ENCODE measurements around the gene IL22RA1.
A peak's percentile ranks its signal among the peaks of the same experiment; 100 is the strongest.

Gene IL22RA1

GRCh38 chr1:24167008-24167407 lies 24.1 kb upstream of the IL22RA1 start:
- no peak for DNase-seq (ENCODE audit: low read depth)

DNA sequence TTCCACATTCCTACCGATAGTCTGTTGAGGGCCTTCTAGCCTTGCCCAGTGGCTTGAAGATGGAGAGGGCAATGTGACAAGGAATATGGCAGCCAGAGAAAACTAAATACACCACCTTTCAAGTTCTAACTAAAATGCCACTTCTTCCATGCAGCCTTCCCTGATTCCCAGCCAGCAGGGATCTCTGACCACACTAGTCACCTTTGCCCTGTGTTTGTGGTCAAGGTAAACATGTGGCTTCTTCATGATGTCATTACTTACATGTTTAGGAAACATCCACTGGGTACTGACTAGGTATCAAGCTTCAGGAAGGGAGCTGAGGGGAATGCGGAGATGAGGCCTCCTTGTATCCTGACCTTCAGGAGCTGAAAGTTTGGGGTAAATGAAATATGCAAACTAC lies 22.6 kb upstream of the IL22RA1 start:
- DNase-seq (ENCODE audit: low read depth): no peak

DNA sequence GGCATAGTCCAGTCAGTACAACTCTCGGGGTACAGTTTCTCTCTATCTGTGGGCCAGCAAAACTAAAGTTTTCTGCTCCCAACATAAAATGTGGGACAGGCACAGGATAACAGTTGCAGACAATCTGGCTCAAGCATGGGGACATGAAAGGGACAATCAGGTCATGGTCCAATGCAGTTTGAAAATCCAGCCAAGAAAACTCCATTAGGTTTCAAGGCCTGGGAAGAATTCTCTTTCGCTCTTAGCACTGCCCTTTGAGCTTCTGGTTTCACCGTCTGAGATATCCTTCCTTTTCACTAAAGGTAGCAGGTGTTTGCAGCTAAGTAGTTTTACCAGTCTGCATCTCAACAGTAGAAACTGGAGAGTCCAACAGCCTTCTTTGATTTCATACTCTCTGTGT lies 21.1 kb upstream of the IL22RA1 start:
- no peak for DNase-seq (ENCODE audit: low read depth)

DNA sequence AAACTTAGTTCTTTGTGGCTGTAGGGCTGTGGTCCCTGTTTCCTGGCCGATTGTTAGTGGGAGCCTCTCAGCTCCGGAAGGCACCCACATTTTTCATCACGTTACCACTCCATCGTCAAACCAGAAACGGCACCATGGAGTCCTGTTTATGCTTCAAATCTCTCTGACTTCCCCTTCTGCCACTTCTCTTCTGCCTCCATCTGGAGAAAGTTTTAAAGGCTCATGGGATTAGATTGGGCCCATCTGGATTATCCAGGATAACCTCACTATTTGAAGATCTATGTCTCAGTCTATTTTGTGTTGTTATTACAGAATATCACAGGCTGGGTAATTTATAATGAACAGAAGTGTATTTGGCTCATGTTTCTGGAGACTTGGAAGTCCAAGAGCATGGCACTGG lies 19.3 kb upstream of the IL22RA1 start:
- no peak for DNase-seq (ENCODE audit: low read depth)

- DNase-seq (ENCODE audit: low read depth): no peak
Observed at GRCh38 chr1:24161270-24161669, 18.3 kb upstream of the IL22RA1 start.

- no peak for DNase-seq (ENCODE audit: low read depth)
Observed at GRCh38 chr1:24159366-24159765, 16.4 kb upstream of the IL22RA1 start.

GRCh38 chr1:24157918-24158481 lies 15.1 kb upstream of the IL22RA1 start:
- no peak for DNase-seq (ENCODE audit: low read depth)

GRCh38 chr1:24156542-24157260 lies 13.8 kb upstream of the IL22RA1 start:
- DNase-seq (ENCODE audit: low read depth): no peak

GRCh38 chr1:24155011-24155782 lies 12.3 kb upstream of the IL22RA1 start:
- DNase-seq (ENCODE audit: low read depth): no peak

- no peak for DNase-seq (ENCODE audit: low read depth)
Observed at GRCh38 chr1:24154215-24154614, 11.3 kb upstream of the IL22RA1 start.

- no peak for DNase-seq (ENCODE audit: low read depth)
Observed at GRCh38 chr1:24152631-24153494, 9.9 kb upstream of the IL22RA1 start.

GRCh38 chr1:24151175-24151533 lies 8.2 kb upstream of the IL22RA1 start:
- DNase-seq (ENCODE audit: low read depth): no peak

DNA sequence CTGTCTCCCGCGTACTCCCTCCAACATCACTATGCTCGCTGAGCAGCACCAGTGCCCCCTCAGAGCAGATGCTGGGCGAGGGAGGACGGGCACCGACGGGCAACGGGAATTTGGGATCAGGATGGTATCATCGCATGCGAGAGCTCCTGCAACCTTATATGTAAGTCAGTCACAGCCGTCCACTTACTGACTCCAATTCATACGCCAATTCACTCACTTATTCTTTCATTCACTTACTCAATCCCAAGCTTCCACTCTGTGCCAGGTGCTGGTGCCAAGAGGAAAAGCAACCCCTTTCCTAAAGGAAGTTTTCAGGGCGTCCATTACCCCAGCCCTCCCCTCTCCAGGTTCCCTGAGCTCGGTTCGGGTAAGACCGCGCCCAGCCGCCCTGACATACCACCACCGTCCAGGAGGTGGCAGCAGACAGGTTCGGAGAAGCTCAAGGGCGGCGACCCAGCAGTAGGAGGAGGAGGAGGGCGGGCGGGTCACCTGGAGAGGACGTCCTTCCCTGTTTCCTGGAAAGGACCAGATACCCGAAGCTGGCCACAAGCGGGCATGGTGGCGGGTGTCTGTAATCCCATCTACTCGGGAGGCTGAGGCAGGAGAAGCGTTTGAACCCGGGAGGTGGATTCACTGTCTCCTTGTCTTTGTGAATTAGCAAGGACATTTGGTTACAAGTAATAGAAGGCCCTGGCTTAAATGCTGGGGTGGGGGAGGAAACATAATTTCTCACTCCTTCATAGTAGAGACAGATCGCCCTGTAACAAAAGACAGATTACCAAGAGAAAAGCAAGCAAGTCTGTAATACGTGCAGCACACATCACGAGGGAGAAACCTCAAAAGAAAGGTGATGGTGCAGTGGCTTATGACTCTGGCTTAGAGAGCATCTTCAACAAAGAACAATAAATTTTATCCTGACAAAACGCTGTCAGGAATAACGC lies 7.6 kb upstream of the IL22RA1 start:
- DNase-seq (ENCODE audit: low read depth): peak; percentile 72

DNA sequence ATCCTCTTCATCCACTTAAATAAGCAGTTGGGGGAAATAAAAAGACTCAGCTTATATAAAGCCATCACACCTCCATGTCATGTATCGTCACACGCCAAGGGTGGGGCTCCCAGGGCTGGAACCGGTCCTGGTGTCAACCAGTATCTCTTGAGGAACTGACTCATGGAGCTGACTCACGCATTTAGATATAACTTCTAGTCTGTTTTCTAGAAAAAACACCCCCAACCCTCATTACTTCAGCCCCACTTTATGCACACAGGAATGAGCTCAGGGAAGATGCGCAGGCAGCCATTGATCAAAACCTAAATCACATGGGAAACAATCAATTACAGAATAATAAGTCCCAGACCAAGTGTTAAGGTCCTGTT lies 6.9 kb upstream of the IL22RA1 start:
- DNase-seq (ENCODE audit: low read depth): no peak

DNA sequence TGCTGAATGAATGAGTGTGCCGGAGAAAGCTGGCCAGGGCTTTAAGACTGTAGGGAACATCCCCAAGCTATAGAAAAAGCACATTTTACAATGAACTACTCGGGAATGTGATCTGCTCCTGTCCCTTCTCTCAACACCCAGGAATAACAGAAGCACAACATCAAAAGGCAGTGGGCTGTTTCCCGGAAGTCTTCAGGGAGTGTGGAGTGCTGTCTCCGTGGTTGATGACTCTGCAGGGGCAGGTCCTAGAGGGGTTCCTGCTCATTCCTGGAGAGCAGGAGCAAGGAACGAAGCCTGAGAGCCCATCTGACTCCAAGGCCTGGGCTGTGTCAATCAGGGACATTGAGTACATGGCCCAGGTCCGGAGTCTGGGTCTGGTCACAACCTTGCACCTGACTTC lies 4.9 kb upstream of the IL22RA1 start:
- DNase-seq (ENCODE audit: low read depth): no peak

DNA sequence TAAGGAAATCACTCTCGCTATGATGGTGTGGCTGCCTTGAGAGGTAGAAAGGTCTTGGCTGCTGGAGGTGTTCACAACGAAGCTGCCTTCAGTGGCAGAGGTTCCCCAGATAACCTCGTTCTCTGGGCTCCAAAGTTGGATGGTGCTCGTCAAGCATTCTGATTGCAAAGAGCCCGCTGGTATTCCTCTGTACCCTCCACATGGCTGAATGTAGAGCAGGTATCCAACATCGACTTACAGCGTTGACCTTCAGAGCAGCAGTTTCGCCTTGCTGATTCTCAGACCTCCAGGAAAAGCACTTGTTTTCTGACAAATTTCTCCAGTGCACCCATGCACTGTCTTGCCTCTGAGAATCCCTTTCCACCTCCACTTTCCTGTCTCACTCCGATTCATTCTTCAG lies 4.3 kb upstream of the IL22RA1 start:
- no peak for DNase-seq (ENCODE audit: low read depth)

DNA sequence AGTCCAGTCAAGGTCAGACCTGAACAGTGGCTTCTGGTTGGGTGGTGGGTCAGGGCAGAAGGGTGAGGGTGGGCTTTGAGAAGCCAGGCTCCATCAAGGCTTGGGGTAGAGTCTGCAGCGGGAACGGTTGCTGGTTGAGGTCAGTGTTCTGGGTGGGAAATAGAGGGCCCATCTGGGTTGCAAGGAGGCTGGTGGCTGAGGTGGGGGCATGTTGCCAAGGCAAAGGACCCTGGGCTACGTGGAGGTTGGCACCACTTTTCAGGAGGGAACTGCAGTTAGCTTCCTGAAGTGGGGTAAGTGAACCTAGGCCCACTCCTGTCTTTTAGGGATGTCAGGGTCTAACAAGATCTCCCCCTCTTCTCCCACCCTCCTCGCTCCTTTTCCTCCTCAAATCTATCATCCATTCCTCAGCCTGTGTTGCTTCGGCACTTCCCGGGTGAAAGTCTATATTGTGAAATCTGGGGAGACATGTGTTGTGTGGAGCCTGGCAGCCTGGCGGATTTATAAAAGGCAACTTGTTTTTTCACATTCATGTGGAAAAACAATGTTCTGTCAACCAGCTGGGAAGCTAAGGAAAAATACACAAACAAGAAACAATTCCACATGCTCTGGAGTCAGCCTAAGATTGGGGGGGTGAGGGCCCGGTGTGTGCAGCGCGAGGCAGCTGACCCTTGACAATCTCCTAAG lies 1.5 kb downstream of the IL22RA1 start:
- no peak for DNase-seq (ENCODE audit: low read depth)

DNA sequence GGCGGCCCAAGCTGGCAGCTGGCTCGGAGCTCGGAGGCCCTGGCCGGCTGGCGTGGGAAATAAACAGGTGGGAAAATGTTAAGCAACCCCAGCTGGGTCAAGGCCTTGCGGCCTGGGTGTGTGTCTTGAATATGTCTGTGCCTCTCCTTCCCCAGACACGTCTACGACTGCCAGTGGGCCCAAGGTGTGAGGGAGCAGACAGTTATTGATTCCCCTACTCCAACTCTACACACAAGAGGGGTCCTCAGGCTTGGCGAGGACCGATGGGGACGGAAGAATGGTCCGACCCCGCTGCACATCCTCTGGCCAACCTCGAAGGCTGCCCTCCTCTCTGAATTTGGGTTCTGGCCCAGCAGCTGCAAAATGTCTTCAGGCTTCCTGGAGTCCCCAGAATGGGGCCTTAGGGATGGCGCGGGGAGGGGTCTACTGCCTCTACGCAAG lies 2.2 kb downstream of the IL22RA1 start:
- no peak for DNase-seq (ENCODE audit: low read depth)

- DNase-seq (ENCODE audit: low read depth): no peak
Observed at GRCh38 chr1:24139841-24140425, 3.0 kb downstream of the IL22RA1 start.

- DNase-seq (ENCODE audit: low read depth): no peak
Observed at GRCh38 chr1:24139222-24139489, 3.8 kb downstream of the IL22RA1 start.
